ENCODE results near the gene DUSP9.
"Not testable (repeated sequence)": the region's sequence is repeated elsewhere in the genome, so short reads cannot be mapped to it uniquely, and the experiment has no call there.

Gene DUSP9

DNA sequence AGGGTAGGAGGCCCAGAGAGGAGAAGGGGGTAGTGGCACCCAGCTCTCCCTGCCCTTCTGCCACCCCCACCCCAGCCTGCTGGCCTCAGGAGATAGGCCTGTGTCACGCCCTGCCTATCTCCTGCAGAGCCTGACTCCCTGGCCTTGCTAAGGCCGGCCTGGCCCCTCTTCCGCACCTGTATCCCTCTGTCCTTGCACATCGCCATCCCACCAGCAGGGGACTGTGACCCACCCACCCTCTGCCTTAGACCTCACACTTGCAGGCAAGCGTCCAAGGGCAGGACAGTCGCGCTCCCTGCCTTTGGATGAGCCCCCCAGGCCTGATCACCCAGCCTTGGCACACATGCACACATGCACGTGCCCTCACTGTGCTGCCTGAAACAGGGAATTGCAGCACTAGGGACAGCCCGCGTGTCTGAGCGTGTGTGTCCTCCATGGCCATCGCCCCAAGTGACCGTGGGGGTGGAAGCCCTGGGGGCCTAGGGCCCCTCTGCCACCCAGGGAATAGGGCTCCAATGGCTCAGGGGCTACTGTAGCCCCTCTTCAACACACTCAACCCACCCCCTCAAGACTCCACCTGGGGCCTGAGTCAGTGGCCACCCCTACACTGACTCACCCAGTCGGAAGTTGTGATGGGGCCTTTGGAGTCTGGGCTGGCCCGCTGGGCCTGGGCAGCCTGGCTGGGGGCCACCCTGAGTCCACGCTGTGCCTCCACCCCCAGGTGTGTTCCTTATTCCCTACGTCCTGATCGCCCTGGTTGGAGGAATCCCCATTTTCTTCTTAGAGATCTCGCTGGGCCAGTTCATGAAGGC, 42.9 kb downstream of the DUSP9 start:
- peak overlapping the region; percentile 24 for H3K4me3 ChIP-seq (ENCODE audit: low read depth, low read length)

DNA sequence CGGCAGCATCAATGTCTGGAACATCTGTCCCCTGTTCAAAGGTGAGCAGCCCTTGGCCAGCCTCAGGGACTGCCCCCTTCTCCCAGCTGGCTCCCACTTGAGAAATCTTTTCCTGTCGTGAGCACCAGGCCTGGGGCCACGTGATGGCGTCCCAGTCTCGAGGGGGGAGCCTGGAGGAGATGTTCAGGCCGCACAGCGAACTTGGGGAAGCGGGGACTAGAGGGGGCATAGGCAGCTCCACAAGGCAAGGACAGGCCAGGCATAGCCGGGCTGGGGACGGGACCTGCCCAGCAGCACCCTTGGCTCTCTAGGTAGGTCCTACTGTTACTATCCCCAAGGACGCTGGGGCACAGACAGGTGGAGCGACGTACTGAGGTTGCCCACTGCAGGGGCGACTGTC, 43.5 kb downstream of the DUSP9 start:
- H3K4me3 ChIP-seq (ENCODE audit: low read depth, low read length): no peak overlapping the region

DNA sequence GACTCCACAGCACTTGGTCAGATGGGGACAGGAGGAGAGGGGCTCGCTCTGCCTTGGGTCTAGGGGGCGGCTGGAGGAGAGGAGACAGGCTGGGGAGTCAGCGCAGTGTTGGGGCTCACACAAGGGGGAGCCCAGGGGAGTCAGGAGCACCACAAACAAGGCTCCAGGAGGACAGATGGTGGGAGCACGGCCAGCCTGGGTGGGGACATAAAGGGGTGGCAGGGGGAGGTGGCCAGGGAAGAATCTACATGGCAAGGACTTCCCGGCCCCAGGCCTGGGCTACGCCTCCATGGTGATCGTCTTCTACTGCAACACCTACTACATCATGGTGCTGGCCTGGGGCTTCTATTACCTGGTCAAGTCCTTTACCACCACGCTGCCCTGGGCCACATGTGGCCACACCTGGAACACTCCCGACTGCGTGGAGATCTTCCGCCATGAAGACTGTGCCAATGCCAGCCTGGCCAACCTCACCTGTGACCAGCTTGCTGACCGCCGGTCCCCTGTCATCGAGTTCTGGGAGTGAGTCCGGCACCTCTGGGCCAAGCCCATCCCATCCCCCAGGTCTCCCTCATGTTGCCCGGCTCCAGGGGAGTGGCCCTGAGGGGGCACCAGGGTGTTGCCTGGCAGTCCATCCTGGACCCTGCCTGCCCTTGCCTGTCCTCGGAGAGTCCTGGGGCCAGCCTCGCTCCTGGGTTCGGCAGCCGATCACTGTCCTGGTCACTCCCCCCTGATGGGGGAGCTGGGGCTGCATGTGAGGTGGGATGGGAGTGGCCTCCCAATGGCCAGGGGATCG, 44.2 kb downstream of the DUSP9 start:
- H3K4me3 ChIP-seq (ENCODE audit: low read depth, low read length): not testable (repeated sequence)

DNA sequence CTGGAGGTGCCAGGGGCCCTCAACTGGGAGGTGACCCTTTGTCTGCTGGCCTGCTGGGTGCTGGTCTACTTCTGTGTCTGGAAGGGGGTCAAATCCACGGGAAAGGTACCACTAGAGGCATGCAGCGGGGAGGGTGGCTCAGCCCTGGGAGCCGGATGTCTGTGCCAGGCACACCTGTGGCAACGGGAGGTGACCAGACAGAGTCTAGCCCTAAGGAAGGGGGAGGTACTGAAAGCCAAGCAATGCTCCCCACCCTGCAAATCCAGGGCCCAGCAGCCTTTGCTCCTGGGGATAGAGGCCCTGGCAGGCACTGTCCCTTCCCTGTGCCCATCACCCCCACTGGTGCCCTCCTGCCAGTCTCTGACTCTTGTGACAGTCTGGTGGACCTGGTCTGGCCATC, 45.0 kb downstream of the DUSP9 start:
- H3K4me3 ChIP-seq (ENCODE audit: low read depth, low read length): no peak overlapping the region

- H3K4me3 ChIP-seq (ENCODE audit: low read depth, low read length): no peak overlapping the region
These were observed 45.7 kb downstream of the DUSP9 start for GRCh38 chrX:153692611-153693156.

- H3K4me3 ChIP-seq (ENCODE audit: low read depth, low read length): no peak overlapping the region
These were observed 46.4 kb downstream of the DUSP9 start for GRCh38 chrX:153693216-153694086.

DNA sequence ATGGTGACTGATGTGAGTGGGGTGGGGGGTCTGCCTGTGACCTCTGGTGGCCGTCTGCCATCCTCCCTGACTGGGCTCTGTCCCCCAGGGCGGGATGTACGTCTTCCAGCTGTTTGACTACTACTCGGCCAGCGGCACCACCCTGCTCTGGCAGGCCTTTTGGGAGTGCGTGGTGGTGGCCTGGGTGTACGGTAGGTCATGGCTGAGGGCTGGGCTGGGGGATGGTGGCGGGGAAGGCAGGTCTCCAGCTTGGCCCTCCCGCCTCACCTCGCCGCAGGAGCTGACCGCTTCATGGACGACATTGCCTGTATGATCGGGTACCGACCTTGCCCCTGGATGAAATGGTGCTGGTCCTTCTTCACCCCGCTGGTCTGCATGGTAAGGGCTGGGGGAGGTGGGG, 47.3 kb downstream of the DUSP9 start:
- not testable (repeated sequence) for H3K4me3 ChIP-seq (ENCODE audit: low read depth, low read length)

DNA sequence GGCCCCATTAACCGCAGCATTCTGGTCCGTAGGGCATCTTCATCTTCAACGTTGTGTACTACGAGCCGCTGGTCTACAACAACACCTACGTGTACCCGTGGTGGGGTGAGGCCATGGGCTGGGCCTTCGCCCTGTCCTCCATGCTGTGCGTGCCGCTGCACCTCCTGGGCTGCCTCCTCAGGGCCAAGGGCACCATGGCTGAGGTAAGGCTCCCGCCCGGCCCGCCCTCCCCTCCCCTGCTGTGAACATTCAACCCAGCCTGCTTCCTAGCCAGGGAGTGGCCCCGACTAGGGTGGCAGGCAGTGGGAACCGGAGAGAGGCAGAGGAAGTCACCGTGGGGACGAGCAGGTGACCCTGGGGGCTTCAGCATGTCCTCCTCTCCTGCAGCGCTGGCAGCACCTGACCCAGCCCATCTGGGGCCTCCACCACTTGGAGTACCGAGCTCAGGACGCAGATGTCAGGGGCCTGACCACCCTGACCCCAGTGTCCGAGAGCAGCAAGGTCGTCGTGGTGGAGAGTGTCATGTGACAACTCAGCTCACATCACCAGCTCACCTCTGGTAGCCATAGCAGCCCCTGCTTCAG, 47.8 kb downstream of the DUSP9 start:
- no peak overlapping the region for H3K4me3 ChIP-seq (ENCODE audit: low read depth, low read length)

- no peak overlapping the region for H3K4me3 ChIP-seq (ENCODE audit: low read depth, low read length)
These were observed 49.1 kb downstream of the DUSP9 start for GRCh38 chrX:153696100-153696499.

DNA sequence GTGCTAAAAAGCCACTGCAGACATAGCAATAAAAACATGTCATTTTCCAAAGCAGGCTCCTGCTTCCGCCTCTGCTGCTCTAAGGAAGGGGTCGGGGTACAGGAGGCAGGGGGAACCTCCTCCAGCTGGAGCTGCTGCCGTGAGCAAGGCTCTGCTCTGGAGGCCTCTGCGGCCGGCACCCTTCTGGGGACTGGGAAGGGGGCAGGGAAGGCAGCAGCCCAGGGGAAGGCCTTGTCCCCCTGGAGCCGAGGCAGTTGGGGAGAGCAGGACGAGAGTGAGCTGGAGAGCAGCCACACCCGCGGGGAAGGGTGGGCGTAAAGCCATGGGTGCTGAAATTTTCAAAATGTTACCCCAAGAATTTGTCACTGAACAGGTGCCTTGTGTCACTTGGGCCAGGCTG, 49.5 kb downstream of the DUSP9 start:
- H3K4me3 ChIP-seq (ENCODE audit: low read depth, low read length): not testable (repeated sequence)

DNA sequence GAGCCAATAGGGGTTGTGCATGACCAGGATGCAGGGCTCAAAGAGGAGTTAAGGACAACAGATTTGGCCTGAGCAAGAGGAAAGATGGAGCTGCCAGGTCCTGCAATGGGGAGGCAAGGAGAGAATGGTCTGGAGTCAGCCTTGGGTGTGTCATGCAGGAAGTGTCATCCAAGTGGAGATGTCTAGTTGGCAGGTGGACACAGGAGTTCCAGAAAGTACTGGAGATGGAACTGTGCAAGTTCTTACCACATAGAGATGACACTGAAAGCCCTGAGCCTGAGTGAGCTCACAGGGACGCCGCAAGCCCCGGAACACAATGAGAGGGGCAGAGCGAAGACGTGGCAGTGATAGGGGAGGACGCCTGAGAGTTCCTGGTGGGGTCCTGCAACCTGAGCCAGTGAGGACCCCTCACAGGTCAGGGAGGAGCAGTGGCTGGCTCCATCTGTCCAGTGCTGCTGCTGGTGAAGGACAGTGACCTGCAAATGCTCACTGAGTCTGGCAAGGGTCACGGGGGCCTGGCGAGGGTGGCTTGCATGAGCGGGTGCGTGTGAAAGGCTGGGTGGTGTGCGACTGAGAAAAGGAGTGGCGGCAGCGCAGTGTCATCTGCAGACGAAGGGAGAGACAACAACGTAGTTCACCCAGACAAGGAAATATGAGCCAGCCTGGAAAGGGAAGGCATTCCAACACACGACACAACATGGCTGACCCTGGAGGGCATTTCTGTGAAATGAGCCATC, 50.2 kb downstream of the DUSP9 start:
- H3K4me3 ChIP-seq (ENCODE audit: low read depth, low read length): not testable (repeated sequence)

DNA sequence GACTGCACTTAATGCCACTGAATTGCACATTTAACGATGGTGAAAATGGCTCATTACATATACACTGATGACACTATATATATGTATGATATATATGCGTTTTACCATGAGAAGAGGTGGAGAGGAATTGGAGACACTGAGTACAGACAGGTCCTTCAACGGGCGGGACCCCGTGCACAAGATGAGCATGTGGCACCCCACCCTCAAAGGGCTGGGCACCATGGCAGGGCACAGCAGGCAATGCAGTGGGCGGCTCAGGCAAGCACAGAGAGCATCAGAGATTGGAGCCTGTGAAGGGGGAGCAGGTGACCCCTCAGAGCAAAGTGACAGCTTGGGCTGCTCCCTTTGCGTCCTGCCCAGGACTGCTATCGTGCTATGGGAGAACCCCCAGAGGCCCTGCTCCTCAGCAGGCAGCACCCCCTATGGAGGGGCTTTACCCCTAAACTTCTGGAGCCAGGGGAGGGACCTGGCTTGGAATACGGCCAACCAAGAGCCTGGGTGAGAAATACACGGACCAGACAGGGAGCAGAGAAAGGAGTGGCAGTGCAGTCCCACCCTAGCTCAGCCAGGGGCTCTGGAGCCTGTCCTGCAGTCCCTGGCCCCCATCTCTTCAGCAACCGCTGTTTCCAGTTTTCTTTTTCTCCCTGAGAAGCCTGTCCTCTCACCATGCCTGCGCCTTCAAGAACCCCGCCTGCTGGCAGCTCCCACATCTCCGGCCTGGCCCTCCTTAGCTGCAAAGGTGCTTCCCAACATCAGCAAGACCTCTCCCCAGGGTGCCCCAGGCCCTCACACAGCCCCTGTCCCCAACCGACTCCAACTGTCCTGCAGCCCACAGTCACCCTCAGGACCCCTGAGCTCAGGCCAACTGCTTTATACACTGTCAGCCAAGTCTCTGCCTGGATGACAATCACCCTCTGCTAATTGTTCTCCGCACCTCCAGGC, 51.2 kb downstream of the DUSP9 start:
- no peak overlapping the region for H3K4me3 ChIP-seq (ENCODE audit: low read depth, low read length)

DNA sequence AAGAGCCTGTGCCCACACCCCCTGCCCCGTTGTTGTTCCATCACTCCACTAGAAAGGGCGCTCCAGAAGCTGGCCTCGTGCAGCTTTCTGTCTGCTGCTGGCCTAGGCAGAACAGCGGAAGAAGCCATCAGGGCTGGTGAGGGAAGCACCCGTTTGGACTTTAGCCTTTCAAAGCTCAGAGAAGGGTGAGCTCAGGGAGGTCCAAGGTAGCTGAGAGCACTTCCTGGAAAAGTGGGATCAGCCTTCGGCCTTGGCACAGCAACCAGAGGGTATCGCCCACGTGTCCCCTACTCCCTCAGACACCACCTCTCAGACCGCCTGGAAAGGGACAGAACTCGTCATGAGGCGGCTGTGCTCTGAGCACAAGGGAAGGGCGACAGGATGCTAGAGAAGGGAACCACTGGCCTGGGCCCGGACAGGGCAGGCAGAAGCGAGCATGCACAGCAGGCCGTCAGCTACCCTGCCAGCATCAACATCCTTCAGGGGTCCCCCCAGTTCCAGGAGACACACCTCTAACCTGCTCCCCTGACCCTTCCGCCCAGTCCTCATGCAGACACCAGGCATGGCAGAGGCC, 52.3 kb downstream of the DUSP9 start:
- H3K4me3 ChIP-seq (ENCODE audit: low read depth, low read length): not testable (repeated sequence)

DNA sequence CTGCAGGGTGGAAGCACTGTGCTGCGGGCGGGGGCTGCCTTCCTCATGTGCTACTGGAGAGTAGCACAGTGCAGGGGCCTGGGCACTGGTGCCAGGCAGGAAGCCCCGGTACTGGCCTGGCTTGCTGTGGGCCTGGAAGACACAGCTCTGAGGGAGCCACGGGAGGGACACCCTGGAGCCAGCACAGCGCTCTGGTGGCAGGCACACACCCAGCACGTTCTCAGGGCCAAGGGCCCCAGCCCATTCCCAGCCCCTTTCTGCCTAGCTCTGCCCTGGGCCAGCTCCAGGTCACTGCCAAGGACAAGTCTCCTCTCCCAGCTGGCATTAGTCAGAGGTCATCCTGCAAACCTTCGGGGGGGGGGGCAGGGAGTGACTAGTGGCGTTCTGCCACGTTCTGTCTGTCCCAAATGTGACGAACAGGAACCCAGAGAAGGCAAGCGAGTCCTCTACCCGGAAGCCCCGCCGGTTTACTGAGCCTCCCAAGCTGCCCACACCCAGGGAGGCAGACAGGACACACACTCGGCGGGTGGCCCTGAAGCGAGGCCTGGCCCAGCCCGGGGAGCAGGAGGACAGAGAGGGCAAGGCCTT, 52.9 kb downstream of the DUSP9 start:
- H3K4me3 ChIP-seq (ENCODE audit: low read depth, low read length): not testable (repeated sequence)

- H3K4me3 ChIP-seq (ENCODE audit: low read depth, low read length): no peak overlapping the region
These were observed 53.5 kb downstream of the DUSP9 start for GRCh38 chrX:153700376-153700945.

Measured in iPS-11a (cell line).